Fibroblast of skin of left biceps (primary cell): Measurements from ENCODE around the gene ILDR1.
"Not testable (repeated sequence)": the region's sequence is repeated elsewhere in the genome, so short reads cannot be mapped to it uniquely, and the experiment has no call there.

Experiments used
- DNase-seq, 2 experiments: peaks; one replicate each; pipeline ENCODE4 v3.0.0-alpha.2; 2013; ENCODE audit warnings: low read depth in 2 of 2

The ILDR1 gene

DNA sequence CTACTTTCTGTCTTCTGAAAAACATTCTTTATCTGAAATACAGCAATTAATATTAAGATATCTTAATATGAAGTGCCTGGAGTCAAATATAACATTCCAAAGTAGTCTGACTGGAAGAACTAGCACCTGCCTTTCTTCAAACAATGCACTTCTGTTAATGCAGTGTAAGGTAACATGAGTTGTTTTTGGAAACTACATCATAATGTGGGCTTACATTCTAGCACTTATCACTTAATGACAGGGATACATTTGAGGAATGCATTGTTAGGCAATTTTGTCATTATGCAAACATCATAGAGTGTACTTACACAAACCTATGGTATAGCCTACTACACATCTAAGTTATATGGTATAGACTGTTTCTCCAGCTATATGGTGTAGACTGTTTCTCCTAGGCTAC is 78.6 kb downstream of the ILDR1 start:
- DNase-seq, result no peak

DNA sequence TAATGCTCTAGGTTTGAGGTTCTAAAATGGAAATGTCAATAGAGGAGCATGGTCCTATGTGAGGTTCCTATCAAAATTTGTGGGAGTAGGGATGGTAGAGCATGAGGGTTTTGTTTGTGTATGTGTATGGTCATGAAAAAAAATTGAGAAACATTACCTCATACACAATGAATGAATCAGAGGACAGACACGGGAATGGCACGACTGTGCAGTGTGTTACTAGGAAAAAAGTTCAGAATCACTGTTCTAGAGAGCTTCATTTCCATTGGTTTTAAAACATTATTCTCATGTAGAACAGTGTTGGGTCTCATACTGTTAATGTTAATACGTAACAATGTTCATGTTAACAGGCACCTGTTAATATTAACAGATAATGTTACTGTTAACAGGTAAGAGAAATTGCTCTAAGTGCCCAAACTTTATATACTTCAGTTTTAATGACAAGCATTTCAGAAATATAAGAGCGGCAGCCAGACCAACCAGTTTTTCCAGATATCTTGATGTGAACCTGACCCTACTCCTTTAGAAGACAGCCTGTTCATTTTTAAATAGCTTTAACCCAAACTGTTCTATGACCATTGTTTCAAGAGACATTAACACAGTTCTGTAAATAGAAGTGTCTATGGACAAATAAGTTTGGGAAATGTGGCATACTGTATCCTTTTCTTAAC is 79.8 kb downstream of the ILDR1 start:
- DNase-seq, result no peak

- DNase-seq, result no peak
These were observed 80.5 kb downstream of the ILDR1 start for GRCh38 chr3:121941592-121941991.

GRCh38 chr3:121938141-121938855 is 83.7 kb downstream of the ILDR1 start:
- DNase-seq, result not testable (repeated sequence)
